HPDE6-E6E7 (cell line): ENCODE results near the gene FYB1.

ENCODE experiments used
- DNase-seq: peaks from one replicate; pipeline ENCODE4 v3.0.0; 2011; ENCODE audit warnings: missing footprints; ENCODE audit errors: extremely low spot score

Gene FYB1

GRCh38 chr5:39080597-39081204, 138.7 kb downstream of the FYB1 start:
- DNase-seq = no peak

- no peak for DNase-seq
Observed at GRCh38 chr5:39080168-39080567, 139.2 kb downstream of the FYB1 start.

GRCh38 chr5:39079147-39079546, 140.2 kb downstream of the FYB1 start:
- no peak for DNase-seq

- DNase-seq = peak; percentile 17
Observed at GRCh38 chr5:39076757-39077728, 142.3 kb downstream of the FYB1 start.

- no peak for DNase-seq
Observed at GRCh38 chr5:39076101-39076756, 143.1 kb downstream of the FYB1 start.

- DNase-seq = peak; percentile 73
Observed at GRCh38 chr5:39074017-39074814, 145.1 kb downstream of the FYB1 start, which contains the start of gene RICTOR. RICTOR (minus strand) TSS chr5:39074399; CDS start chr5:39074377, 22 bp downstream.

GRCh38 chr5:39073767-39074016, 145.7 kb downstream of the FYB1 start:
- DNase-seq = peak; percentile 37

GRCh38 chr5:39072925-39073766, 146.2 kb downstream of the FYB1 start:
- DNase-seq = peak; percentile 31

GRCh38 chr5:39068099-39068498, 151.3 kb downstream of the FYB1 start:
- DNase-seq = no peak

- no peak for DNase-seq
Observed at GRCh38 chr5:39064450-39064849, 154.9 kb downstream of the FYB1 start.

- DNase-seq = no peak
Observed at GRCh38 chr5:39063037-39063436, 156.3 kb downstream of the FYB1 start.

- no peak for DNase-seq
Observed at GRCh38 chr5:39062530-39062929, 156.8 kb downstream of the FYB1 start.

- DNase-seq = no peak
Observed at GRCh38 chr5:39062104-39062503, 157.3 kb downstream of the FYB1 start.

GRCh38 chr5:39059064-39059463, 160.3 kb downstream of the FYB1 start:
- DNase-seq = no peak

- no peak for DNase-seq
Observed at GRCh38 chr5:39058178-39058921, 161.0 kb downstream of the FYB1 start.

- DNase-seq = no peak
Observed at GRCh38 chr5:39057734-39058133, 161.6 kb downstream of the FYB1 start.

- DNase-seq = no peak
Observed at GRCh38 chr5:39055768-39056398, 163.5 kb downstream of the FYB1 start.
